Measurements from ENCODE around the gene VAV2.
"Not testable (repeated sequence)": the region's sequence is repeated elsewhere in the genome, so short reads cannot be mapped to it uniquely, and the experiment has no call there.

Gene VAV2

DNA sequence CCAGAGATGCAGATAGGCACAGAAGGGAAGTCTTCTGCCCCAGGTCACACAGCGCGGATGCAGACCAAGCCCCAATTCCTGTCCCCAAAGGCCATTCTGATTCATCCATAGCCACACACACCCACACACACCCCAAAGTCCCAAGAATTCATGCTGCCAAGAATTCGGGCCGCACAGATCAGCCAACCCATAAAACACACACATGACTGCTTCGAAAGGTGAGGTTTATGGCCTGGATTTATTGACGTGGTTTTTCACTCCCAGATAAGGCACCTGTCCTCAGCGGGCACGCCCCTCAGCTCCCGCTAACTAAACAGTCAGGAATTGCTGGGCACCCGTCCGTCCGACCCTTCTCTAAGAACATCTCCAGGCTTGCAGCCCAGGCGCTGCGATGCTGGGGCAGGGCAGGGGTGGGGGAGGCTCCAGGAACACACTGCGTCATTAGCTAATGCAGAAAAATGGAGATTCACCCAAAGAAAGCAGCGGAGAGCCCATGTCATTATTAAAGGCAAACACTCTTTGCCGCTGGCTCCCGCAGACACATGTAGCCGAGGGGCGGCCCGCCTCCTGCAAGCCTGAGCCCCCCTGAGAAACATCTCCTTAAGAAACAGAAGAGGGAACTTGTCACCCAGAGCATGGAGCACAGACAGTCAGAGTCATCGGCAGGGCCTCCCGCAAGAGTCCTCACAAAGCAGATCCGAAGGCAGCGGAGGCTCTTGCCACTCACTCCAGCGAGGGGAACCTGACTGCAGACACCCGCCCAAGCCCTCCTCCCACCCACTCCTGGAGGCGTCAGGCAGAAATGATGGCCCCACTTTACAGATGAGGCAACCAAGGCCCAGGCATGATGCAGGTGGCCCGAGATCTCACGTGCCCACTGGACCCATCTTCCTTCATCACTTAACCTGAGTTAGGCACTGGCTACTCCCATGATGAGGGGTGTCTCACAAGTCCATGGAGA lies 19.9 kb downstream of the VAV2 start:
- FAIRE-seq (no peak), DNase-seq (ENCODE audit: low spot score) (no peak)

DNA sequence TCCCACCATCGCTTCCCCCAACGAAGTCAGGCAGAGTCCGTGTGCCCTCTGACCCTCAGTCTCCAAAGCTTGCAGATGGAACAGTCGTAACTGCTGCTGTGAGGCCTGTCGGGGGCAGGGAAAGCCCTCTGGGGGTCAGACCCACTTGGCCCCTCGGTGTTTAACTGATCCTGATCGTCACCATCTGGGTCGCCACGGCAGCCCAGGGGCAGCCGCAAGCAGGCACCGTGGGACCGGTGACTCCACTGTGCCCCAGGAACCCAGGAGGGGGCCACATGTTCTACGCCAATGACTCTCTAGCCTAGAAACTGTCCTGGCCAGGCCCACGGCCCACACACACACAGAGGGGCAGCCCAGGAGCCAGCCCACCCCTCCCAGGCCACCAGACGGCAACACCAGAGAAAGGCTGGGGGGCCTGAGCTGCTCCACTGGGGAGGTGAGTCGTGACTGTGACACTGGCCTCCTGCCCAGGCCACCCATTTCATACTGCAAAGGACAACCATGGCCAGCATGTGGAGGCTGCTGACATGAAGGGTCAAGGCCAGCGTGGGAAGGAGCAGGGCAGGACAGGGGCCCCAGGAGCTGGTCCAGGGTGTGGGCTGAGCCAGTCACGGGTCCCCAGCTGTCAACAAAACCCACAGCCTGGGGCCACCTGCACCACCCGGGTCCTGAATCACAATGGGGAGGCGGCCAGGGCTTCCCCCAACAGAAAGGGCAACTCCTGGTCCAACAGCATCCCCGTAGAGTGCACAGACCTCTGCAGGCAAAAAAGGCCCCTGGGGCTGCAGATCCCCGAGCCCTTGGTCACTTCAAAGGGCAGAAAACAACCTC lies 20.8 kb downstream of the VAV2 start:
- DNase-seq (ENCODE audit: low spot score) (no peak), FAIRE-seq (no peak)

GRCh38 chr9:133970581-133971058 lies 21.5 kb downstream of the VAV2 start:
- no peak for DNase-seq (ENCODE audit: low spot score)
- FAIRE-seq = no peak

- FAIRE-seq = no peak
- DNase-seq (ENCODE audit: low spot score) = no peak
Measured at GRCh38 chr9:133969681-133970580, 22.2 kb downstream of the VAV2 start.

DNA sequence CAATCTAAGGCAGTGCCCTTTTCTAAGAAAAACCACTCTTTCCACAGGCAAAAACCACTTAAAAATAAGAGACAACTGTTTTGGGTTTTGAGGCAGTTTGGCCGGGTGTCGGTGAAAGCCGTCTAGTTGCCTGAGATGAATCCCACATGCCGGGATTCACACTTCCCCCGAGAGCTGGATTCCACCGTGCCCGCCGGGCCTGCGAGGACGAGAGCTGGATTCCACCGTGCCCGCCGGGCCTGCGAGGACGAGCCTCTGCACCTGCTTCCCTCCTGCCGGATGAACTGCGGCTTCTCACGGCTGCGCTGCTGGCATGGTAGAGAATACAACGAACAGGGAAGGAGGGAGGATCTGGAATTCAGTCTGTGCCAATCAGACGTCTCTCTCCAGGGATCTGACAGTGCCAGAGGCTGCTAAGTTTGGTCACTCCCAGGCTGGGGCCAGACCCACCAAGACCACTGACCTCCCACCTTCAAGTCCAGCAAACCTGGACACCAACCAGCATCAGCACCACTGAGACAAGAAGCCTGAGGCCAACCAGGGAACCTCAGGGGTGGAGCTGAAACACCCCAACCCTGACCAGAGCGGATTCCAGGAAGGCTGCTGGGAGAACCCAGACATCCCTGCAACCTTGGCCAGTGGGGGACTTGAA lies 23.0 kb downstream of the VAV2 start:
- FAIRE-seq (no peak), DNase-seq (ENCODE audit: low spot score) (no peak)

DNA sequence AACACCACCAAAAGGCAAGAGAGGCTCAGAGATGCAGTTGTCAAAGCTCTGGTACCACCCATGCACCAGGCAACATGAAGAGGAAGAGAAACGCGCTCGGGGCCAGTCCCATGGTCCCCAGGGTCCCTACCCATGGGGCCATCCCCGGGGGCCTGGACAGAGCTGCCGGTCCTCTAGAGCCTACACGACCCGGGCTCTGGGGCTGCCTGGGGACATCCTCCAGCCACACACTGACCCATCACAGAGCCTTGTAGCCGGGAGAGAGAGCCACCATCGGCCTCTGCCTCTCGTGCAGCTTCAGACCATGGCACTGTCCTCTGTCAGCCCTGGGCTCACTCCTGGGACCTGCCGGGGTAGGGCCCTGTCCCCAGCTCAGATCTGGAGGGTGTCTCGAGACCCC lies 23.7 kb downstream of the VAV2 start:
- DNase-seq (ENCODE audit: low spot score) (no peak), FAIRE-seq (no peak)

DNA sequence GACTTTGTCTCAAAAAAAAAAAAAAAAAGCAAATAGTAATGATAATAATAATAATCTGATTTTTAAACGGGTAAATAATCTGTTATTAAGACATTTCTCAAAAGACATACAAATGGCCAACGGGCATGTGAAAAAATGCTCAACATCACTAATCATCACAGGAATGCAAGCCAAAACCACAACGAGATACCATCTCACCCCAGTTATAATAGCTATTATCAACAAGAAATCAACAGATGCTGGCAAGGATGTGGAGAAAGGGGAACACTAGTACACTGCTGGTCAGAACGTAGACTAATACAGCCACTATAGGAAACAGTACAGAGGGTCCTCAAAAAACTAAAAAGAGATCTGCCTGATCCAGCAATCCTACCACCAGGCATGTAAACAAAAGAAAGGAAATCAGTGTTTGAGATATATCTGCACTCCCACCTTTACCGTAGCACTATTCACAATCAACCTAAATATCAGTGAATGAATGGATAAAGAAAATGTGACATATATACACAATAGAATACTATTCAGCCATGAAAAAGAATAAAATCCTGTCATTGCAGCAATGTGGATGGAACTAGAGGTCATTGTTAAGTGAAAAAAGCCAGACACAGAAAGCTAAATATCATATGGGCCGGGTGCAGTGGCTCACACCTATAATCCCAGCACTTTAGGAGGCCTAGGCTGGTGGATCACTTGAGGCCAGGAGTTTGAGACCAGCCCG lies 24.9 kb downstream of the VAV2 start:
- DNase-seq (ENCODE audit: low spot score) (peak; percentile 43), FAIRE-seq (peak; percentile 62)

DNA sequence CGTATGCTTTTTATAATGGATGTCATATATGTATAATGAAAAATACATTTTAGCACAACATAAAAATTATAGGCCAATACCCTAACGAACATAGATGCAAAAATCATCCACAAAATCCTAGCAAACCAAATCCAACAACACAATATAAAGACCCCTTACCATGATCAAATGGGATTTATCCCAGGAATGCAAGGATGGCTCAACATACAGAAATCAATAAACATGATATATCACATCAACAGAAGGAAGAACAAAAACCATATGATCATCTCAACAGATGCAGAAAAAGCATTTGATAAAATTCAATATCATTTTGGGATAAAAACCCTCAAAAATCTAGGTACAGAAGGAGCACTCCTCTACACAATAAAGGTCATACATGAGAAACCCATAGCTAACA lies 27.7 kb downstream of the VAV2 start:
- DNase-seq (ENCODE audit: low spot score) (no peak), FAIRE-seq (no peak)

DNA sequence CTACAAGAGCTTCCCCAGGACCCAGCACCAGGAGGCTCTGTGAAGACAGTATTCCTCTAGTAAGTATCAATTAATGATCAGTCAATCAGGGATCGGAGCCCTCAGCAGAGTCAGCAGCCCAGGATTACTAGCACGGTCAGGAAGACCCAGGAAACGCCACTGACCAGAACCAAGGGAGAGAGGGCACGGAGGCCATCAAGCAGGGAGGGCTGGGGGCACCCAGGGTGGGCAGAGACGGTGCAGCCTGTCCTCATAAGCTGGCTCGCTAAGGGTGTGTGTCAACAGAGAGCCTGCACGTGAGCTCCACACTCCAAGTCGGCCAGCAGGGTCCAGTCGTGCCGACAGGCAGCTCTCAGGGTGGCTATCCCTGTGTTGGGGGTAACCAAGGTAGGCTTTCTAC lies 29.0 kb downstream of the VAV2 start:
- DNase-seq (ENCODE audit: low spot score) (no peak), FAIRE-seq (no peak)

- DNase-seq (ENCODE audit: low spot score) (no peak), FAIRE-seq (no peak)
Measured at GRCh38 chr9:133962341-133962740, 29.8 kb downstream of the VAV2 start.

DNA sequence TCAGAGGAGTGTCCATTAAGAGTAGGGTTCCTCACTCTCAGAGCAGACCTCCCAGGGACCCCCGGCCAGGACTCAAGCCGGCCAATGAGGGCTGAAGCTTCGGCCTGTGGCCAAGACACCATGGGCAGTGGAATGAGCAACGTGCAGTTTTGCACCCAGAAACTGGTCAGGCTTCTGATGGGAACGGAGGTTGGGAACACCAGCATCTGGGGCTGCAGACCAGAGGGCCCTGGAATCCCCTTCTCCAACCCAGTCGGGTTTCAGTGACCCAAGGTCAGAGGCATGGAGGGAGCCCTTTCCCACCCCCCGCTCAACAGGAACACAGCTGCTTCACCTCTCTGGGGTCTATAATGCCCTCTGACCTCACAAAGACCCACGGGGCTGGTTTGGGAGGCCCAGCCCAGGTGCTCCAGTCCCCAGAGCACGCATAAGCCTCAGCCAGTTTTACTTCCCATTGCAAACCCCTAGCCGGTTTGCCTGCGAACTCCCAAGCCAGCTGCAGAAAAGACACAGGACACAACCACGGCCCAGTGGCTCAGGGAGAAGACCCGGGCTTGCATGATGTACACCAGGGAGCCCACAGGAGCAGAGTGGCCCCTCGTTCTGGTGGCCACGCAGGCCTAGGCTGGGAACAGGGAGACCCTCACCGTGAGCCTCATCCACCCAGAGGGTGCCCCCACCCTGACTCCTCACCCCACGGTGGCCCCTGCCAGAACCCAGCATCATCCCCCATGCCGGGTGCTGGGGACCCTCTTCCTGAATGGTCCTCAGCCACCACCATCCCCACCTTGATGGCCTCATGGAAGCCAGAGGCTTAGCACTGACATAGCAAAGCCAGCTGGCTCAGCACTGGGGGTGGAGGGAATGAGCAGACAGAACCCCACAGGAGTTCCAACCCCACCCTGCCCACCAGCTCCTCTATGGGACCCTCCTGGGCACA lies 30.6 kb downstream of the VAV2 start:
- FAIRE-seq = no peak
- DNase-seq (ENCODE audit: low spot score) = no peak

GRCh38 chr9:133960568-133961129 lies 31.5 kb downstream of the VAV2 start:
- FAIRE-seq (no peak), DNase-seq (ENCODE audit: low spot score) (no peak)

GRCh38 chr9:133959966-133960567 lies 32.1 kb downstream of the VAV2 start:
- DNase-seq (ENCODE audit: low spot score) (no peak), FAIRE-seq (no peak)

- FAIRE-seq = no peak
Measured at GRCh38 chr9:133959171-133959570, 33.0 kb downstream of the VAV2 start.

DNA sequence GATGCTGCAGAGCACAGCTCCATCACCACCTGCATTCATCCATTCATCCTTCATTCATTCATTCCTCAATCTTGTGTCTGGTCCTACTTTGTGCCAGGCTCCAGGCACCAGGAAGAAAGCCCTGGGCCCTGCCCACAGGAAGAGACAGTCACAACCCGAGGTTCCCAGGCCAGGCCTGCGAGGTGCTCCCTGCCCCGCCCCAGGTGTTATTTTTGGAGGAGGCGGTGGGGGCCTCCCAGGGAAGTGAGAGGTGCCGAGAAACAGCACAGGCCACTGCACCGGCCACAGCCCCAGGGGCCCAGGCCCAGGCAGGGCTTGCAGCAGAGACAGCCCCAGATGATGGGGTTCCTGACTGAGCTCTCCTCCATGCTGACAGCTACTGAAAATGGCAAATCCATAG lies 33.4 kb downstream of the VAV2 start:
- no peak for DNase-seq (ENCODE audit: low spot score)
- no peak for FAIRE-seq

More at GRCh38 chr9:133959171-133959570, 33.0 kb downstream of the VAV2 start:
- no peak for DNase-seq (ENCODE audit: low spot score)

GRCh38 chr9:133957772-133958171 lies 34.4 kb downstream of the VAV2 start:
- FAIRE-seq = not testable (repeated sequence)

DNA sequence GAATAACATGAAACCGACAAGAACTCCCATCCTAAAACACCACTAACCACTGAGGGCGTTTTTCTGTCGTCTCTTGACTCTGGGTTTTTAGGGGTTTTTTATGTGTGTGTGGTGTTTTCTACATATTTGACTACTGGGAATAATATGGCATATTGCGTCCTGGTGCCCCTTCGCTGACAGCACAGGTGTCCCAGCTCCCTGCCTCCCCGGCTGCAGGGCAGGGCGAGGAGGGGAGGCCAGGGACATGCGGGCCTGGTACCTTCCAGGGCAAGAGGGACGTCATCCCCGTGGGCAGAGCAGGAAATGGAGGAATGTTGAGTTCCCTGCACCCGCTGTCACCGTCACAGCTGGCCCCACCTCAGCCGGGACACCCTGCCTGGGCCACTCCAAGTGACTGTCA lies 34.8 kb downstream of the VAV2 start:
- FAIRE-seq (no peak), DNase-seq (ENCODE audit: low spot score) (no peak)

More at GRCh38 chr9:133957772-133958171, 34.4 kb downstream of the VAV2 start:
- not testable (repeated sequence) for DNase-seq (ENCODE audit: low spot score)

DNA sequence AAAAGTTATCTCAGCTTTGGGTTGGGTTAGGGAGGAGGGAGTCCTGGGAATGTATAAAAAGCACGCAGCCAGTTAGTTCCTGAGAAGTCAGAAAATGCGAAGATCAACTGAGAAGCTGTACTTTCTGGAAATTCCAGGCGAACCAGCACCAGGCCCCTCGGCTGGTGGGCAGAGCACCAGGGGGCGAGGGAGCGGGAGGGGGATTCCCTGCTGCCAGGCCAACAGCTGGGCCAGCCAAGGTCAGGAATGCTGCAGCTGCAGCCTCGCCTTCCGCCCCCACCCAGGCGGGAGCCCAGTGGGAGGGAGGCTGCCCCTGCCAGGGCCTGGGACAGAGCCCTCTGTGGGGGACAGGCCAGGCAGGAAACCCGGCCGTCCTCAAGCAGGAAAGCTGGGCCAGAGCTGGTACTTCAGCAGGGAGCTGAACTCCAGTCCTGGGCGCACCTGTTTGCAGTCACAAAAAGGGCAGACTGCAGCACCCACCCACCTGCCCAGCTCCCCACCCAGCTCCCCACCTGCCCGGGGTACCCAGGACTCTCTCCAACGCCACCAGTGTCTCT lies 35.5 kb downstream of the VAV2 start:
- DNase-seq (ENCODE audit: low spot score) = no peak
- no peak for FAIRE-seq
